CD4-positive, alpha-beta T cell treated with Interferon alpha-2 for 1 hour (primary cell): Measurements from ENCODE around the gene EML5.

Source experiments
- DNase-seq, 2 donors: peaks; one replicate each; pipeline ENCODE4 v3.0.0-alpha.2; 2020 to 2022

Gene EML5

DNA sequence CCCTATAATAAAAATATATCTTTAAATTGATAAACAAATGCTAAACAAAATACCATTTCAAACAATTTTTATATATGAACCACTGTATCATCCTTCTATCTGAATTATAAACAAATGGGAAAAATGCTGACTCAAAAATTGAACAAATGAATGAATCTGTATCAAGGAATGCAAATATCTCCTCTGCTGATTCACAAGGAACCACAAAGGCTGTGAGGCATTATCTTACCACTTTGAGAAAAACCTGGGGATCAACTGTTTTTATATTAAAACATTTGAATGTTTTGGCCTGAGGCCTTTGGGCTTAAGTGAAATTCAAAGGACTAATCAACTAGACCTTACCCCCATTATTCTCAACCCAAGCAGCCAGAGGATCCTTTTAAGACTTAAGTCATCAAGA lies 86.3 kb downstream of the EML5 start:
- DNase-seq, result no peak

DNA sequence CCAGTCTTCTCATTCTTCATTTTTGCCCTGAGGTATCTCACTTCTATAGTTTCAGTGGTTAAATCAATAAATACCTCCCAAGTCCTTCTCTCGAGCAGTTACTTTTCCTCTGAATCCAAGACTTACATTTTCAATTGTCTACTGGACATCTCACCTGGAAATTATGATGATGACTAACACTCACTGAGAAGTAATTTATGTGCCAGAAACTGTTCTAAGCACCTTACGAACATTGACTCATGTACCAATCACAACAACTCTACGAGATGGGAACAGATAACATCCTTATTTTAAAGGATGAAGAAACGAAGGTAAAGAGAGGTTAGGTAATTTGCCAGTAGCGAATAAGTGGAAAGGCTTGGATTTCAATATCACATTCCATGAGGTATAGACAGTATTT lies 94.1 kb downstream of the EML5 start:
- DNase-seq, result no peak

DNA sequence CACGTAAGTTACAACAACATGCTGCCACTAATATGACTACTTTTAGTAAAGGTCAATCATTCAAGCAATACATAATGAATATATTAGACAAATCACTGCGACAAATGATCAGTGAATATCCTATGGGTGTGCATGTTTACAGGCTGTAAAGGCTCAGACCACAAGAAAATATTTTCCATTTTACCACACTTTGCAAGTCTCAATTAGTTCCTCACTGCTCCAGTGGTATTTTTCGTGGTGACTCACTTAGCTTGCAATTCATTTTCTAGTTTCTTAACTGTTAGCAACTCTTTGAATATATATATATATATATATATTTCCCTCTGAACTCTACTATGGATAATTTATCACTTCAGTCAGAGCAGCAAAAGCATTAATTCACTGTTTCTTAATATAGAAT lies 96.9 kb downstream of the EML5 start:
- no peak for DNase-seq

DNA sequence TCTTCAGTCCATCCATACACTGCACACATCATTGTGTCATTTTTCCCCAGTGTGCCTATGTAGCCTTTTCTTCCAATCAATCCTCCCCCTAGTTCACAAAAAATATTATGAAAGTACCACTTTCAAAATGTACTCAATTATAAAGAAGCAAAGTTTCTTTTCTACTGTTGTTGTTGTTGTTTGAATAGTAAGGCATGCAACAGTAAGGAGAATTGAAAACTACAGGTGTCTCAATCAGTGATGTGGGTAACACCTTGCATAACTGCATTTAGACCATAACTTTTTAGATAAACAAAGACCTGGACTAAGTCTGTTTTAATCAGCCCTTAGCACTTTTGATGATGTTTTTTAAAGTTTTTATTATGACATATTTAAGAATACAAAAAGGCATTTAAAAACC lies 104.4 kb downstream of the EML5 start:
- no peak for DNase-seq

DNA sequence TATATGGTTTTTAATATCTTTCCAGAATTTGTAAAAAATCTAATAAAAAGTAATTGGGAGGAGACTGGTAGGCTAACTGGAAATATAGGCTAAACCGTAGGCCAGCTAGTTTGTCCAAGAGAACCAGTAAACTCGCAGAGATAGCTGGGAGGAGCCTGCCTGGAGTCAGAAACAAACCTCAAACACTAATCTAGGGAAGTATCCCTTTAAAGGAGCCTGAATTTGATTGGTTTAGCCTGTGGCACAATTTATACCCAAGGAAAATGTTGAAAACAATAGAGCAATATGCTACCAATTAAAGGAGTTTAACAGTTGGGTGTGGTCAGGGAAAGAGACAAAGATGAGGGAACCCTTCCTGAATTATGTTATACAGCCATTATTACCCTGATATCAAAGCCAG lies 109.6 kb downstream of the EML5 start:
- DNase-seq, result no peak

DNA sequence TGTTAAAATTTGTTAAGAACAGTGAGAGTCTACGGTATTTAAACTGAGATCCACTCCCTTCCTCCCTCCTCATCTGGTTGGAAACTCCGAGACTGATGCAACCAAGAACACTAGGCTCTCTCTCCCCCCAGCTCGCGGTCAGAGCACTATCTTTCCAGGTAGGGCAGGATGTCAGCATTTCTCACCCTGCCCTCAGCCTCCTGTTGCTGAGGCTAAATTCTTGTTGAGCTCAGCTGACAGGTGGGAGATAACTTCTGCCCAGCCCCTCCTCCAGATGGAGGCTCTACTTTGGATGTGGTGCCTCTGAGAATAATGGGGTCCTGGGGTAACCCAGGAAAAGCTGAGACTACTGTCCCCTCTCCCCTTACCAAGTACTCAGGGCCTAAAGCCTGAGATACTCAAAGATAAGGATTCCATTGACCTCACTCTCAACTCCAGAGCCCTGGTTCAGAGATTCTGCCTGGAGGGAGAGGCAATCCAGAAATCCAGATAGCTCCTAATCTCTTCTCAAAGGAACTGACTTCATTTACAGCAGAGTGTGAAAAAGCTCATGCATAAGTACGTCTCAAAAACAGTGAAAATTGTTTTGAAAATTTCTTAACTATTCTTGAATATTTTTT lies 110.1 kb downstream of the EML5 start:
- no peak for DNase-seq

DNA sequence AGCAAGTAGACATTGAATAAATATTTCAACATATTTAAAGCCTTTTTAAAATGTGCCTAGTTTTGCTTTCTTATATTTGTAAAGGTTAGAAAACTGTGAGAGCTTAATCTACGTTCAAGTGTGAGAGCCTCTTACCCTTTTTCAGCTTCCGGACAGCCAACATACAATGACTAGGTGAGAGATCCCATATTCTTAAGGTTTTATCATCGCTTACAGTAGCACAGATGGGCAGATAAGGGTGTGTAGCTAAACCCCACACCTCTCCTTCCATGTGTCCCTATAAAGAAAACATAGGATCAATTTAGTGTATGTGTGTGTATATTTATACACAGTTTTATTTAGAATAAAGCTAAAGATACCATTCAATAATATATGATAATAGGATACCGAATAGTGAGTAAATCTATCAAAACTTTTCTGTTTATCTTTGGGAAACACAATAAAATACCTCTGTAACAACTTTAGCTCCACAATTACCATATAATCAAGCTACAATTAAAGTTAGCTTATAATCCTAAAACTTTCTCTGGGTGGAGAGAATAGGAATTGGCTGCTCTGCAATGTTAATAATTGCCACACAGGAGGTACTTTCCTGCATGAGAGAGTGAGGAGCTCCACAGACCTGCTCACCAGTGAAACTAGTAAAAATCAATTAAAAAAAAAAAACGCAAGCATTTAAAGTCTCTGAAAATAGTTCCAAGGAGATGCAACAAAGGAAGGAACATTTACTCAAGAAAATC lies 110.8 kb downstream of the EML5 start:
- DNase-seq, result no peak

DNA sequence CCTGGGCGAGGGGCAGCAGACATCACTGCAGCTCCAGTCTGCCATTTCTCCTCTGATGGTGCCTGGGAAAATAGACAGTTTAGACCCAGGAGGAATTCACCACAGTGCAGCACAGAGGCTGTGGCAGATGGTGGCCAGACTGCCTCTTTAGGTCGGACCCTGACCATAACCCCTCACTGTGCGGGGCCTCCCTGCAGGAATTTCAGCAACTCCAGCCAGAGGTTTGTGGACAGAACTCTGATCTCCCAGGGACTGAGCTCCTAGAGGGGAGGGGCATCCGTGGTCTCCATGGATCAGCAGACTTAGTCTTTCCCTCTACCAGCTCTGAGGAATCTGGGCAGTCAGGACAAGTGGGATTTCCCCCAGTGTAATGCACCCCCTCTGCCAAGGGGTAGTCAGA lies 123.4 kb downstream of the EML5 start:
- no peak for DNase-seq

DNA sequence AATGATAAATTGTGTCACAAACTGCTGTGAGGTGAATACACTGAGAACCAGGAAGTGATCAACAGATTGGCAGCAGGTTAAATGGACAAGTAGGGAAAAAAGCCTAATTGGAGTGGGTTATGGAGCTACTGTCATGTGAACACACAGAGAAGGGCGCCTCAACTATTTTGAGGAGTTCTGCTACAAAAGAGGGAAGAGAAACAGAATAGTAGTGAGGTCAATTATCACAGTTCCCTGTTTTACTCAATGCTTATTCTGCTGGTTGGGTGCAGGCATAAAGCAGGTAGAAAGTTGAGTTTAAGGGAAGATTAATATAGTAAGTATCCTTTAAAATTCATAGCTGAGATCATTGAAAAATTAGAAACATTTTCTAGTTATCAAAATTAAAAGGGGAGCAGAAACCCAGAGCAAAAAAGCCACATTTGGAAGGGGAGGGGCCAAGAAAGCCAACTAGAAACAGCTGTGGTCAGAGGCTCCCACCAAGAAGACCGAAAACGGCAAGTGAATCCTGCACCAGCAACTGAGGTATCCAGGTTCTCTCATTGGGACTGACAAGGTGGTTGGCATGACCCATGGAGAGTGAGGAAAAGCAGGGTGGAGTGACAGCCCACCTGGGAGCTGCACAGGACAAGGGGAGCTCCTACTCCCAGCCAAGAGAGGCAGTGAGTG lies 124.2 kb downstream of the EML5 start:
- no peak for DNase-seq

DNA sequence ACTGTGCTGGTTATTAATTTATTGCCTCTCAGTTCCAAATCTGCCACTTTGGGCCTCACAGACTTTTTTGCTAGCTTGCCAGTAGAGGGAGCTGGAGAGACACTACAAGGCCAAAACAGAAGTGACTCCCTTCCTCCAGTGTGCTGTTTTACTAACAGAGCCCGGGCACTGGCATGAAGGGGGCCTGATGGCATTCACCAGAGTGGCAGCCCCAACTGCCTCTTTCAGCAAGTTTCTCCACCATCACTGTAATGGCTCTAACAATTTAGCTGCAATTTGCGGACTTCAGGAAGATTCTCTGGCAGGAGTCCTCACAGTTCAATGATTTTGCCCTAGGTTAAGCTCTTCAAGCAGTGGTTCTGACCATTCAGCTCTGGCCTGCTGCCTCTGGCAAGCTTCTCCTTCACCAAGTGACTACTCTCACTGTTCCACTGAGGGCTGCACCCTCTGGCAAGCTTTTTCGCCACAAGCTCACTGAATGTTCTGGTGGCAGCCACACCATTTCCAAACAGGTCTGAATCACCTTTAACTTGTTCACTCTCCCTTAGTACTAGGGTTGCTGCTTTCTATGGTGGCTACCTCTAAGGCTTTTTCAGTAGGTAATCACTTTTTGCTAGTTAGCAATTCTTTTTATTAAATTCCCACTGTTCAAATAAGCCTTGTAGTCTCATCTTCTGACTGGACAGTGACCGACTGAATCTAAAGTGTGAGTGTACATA lies 125.0 kb downstream of the EML5 start:
- DNase-seq, result peak; percentile 54 to 66

DNA sequence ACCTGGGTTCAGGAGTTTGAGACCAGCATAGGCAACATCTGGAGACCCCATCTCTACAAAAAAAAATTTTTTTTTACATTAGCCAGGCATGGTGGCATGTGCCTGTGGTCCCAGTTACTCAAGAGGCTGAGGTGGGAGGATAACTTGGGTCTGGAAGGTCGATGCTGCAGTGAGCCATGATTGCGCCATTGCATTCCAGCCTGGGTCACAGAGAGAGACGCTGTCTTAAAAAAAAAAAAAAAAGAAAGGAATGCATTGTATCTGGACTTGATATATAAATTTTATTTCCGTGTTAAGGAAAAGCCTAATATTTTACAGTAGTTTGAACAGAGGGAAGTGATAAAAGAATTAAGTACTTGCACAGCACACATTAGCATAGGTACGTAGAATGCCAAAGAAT lies 132.7 kb downstream of the EML5 start:
- no peak for DNase-seq

DNA sequence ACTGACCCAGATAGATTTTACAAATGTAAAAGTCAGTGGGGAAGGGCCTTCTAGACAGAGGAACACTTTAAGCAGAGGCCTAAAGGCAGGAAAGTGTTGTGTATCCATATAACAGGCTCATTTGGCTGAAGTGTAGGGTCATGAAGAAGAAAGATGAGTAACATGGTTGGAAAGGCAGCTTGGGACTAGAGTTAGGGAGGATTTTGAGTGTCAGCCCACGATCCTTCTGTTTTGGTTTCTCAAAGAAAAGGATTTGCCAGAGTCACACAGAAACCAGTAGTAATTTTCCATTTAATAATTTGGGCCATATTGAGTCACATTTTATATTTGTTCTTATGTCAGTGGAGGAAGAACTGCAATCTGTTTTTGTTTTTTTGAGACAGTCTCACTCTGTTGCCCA lies 153.5 kb downstream of the EML5 start:
- DNase-seq, result no peak

DNA sequence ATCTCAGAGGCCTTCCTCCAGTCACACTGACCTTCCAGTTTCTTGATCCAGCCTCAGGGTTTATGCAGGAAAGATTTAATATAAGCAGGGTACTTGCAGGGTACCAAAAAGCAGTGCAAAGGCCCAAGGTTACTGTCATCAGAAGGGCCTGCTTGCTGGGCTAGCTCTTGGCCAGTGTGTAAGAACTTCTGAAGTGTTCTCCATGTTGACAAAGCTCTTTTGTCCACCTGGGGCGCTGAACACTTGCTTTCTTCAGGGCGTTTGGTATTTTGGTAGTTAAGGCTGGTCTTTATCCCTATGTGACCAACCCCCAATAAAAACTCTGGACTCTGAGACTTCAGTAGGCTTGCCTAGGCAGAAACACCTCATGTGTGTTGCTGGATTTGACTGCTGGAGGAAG lies 160.2 kb downstream of the EML5 start:
- no peak for DNase-seq

DNA sequence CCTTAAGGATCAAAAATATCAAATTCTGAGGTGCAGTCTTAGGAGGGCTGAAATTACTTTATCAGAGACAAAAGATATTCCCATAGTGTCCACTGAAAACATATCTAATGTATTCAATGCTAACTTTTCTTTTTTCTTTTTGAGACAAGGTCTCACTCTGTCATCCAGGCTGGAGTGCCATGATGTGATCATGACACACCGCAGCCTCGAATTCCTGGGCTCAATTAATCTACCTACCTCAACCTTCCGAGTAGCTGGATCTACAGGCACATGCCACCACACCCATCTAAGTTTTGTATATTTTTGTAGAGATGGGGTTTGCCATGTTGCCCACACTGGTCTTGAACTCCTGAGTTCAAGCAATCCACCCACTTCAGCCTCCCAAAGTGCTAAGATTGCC lies 161.7 kb downstream of the EML5 start:
- no peak for DNase-seq

DNA sequence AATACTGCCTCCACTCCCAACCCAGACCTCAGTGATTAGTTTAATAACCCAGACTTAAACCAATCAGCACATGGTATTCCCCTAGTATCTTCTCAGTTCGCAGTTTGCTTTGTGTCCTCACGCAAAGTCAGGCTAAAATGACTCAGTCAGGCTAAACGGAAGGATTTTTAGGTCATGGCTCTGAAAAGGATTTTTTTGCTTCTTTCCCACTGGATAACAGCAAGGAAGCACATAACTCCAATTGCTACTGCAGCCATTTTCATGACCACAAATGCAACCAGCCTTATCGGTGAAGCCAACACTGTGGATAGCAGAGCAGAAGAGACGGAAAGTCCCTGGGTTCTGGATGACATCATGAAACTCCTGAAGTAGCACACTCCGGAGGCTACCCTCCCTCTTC lies 162.2 kb downstream of the EML5 start:
- no peak for DNase-seq

DNA sequence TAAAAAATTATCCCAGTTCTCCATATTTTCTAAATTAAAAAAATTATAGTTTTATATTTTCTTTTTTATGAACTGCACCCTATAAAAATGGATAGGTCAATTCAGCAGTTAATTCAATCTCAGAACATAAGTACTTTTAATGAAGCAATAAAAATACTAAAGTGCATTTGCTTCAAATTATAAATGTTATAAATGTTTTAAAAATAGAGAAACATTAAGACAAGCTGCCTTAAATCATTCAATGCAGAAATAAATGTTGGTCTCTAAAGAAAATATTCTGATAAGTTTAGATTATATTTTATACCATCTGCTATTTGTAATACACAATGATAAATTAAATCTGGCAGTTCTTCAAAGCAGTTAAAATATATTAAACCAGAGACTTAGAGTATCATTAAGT lies 164.3 kb downstream of the EML5 start:
- no peak for DNase-seq

DNA sequence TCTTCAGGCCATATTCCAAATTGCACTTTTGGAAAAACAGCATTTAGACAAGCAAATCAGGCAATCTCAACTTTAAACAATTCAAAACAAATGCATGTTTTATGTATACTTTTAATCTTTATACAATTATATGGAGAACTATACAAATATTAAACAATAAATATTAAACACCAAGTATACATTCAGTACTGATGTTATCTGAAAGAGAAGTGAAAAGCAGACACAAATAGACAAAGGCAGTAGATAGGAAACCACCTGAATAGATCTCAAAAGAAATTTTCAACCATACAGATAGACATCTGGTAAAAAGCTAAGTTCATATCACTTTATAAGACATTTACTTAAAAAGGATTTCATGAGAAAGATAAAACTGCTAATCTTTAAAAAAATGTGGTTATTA lies 164.7 kb downstream of the EML5 start:
- no peak for DNase-seq

DNA sequence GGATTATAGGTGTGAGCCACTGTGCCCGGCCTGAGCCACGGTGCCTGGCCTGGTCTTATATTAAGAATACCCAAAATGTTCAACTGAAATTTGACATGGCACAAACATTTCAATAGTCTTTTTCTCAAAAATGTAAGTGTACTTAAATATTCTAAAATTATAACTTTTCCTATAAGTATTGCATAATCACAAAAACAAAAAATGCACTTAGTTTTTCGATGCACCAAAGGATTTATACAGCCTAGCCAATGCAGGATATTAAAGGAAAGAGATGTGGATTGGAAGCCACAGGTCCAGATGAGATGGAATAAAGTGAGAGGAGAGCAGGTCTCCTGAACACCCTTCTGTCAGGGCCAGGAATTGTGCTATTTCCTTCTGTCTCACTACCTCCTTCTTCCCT lies 167.1 kb downstream of the EML5 start:
- DNase-seq, result no peak

DNA sequence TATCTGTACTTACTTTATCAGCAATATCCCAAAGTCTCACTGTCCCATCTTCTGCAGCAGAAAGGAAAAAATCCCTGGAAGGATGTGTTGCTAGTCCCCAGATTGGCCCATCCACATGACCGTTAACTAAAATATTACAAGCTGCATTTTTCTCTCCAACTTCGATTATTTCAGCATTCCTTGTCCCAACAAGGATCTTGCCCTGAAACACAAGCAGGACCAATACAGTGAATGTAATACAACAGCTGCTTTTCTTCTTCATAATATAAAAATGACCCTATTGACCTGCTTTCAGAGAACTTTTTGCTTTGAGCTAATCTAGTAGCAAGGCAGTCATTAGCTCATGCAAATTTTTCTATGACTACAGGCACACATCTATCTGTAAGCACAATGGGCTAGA lies 171.7 kb downstream of the EML5 start:
- no peak for DNase-seq

DNA sequence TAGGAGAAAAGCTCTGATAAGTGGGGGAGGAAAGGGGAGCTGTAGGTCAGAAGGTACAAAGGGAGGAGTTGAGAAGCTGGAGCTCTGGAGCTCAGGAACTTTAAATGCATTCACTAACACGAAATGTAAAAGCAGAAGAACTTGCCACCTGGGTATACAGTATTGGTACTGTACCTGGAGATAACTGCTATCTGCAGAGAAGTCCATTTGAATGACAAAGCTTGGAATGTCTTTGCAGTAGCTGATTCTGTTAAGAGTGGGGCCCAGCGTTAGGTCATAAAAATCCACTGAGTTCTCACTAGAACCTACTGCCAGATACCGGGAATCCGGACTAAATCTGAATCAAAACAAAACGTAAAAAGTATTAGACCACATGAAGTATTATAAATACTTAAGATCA lies 174.3 kb downstream of the EML5 start:
- DNase-seq, result no peak

DNA sequence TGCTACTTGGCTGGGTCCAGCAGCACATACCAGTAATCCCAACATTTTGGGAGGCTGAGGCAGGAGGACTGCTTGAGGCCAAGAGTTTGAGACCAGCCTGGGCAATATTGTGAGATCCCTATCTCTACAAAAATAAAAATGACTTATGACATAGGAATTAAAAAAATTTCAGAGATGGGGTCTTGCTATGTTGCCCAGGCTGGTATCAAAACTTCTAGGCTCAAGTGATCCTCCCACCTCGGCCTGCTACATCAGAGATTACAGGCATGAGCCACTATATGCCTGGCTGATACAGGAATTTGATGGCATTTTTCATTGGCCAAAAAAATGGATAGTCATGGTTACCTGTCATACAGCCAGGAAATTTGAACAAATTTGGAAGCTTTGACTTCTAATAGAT lies 175.3 kb downstream of the EML5 start:
- no peak for DNase-seq

DNA sequence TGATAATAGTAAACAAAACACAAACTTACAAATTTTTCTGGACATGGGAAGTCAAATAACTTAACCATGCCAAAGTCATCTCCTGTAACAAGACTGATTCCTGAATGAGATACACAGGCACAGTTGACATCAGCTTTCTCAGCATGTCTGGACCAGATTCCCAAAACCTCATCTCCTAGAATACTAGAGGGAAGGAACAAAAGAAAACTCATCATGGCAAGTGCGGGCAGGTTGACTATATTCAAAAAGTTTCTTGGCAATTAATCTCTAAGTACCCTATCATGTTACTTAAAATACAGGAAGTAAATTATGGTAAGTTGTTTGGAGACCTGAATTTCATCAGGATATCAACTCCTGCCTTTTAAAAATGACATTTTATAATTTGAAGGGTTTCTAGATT lies 176.1 kb downstream of the EML5 start:
- DNase-seq, result no peak

DNA sequence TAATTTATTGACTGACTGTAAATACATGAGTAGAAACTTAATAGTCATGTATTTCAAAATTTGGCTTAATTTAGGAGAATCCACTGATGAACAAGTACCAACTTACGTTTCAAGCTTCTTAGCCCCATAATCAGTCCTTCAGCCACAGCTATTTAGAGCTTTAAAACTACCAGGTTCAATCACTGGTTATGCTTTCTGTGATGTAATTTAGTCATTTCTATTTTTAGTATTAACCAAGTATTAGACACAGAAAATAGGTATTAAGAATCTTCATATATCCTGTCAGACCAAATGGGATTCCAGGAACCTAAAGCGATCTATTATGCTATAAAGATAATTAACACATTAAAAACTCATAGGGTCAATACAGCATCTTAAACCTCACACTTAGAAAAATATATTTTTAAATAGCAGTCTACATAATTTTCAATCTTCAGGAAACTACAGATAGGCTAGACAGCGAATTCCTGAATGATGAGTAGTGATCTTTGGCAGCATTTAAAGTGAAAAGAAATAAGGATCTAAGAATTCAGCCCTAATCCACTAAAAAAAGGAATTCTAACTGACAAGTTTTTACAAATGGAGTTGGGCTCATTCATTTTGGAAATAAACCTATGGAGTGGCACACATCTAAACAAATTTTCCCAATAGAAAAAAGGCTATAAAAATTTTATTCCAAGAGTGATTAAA lies 178.4 kb downstream of the EML5 start:
- no peak for DNase-seq
